ENCODE measurements around the gene EPO.
"Not testable (repeated sequence)": the region's sequence is repeated elsewhere in the genome, so short reads cannot be mapped to it uniquely, and the experiment has no call there.

The EPO gene

DNA sequence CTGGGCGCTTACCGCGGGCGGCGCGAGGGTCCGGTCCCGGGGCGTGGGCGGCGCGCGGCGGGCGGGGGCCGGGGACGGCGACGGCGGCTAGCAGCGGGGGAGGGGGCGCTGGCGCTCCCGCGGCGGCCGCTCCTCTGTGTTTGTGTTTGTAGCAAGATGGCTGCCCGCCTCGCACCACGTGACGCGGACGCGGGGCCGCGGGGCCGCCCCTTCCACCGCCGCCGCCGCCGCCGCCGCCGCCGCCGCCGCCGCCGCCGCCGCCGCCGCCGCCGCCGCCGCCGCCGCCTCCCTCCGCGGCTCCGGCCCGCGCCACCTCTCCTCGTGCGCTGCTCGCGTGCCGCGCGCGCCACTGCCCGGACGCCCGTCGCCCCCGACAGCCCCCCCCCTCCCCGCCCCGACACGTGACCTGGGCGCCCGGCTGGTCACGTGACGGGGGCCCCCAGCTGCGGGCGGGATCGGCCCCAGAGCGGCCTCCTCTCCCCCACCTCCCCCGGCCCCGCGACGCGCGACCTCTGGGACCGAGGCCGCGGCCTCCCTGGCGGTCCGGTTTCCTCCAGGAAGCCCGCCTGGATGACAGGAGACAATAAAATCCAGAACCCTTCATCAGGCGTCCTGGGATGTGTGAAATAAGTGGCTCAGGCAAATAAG, 26.0 kb upstream of the EPO start, which contains the start of gene GIGYF1:
Gene GIGYF1, minus strand, starts transcription at position 153 of the 648 bp plus-strand sequence. CDS start 6,012 bp downstream, outside the sequence.
- ATAC-seq: peak; percentile 5; the same call in 1 of the 3 replicates
- TF ChIP-seq, protein P1, sequence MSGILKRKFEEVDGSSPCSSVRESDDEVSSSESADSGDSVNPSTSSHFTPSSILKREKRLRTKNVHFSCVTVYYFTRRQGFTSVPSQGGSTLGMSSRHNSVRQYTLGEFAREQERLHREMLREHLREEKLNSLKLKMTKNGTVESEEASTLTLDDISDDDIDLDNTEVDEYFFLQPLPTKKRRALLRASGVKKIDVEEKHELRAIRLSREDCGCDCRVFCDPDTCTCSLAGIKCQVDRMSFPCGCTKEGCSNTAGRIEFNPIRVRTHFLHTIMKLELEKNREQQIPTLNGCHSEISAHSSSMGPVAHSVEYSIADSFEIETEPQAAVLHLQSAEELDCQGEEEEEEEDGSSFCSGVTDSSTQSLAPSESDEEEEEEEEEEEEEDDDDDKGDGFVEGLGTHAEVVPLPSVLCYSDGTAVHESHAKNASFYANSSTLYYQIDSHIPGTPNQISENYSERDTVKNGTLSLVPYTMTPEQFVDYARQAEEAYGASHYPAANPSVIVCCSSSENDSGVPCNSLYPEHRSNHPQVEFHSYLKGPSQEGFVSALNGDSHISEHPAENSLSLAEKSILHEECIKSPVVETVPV (CRISPR knock-in tag; IDR thresholded peaks at IDR 0.05): no peak

DNA sequence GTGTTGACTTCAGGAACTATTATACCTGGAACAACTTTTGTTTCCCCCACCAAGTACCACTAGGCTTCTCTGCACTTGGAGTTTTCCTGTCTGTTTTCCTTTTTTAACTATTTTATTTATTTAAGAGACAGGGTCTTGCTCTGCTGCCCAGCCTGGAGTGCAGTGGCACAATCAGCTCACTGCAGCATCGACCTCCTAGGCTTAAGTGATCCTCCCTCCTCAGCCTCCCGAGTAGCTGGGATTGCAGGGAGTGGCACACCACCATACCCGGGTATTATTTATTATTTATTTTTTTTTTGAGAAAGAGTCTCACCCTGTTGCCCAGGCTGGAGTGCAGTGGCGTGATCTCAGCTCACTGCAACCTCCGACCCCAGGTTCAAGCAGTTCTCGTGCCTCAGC, 24.1 kb upstream of the EPO start:
- TF ChIP-seq ZC3H10 (CRISPR knock-in tag; IDR thresholded peaks at IDR 0.05) (no peak), ZFP30 (CRISPR knock-in tag; IDR thresholded peaks at IDR 0.05) (no peak), BACH2 (CRISPR knock-in tag; IDR thresholded peaks at IDR 0.05; ENCODE audit: borderline replicate concordance) (no peak), TCF4 (CRISPR knock-in tag; IDR thresholded peaks at IDR 0.05; ENCODE audit: borderline replicate concordance) (no peak), PPARA (CRISPR knock-in tag; IDR thresholded peaks at IDR 0.05; ENCODE audit: borderline replicate concordance) (no peak), GLIS3 (CRISPR knock-in tag; IDR thresholded peaks at IDR 0.05) (no peak), ARNTL (CRISPR knock-in tag; IDR thresholded peaks at IDR 0.05; ENCODE audit: borderline replicate concordance, low read depth) (no peak), ESRRG (CRISPR knock-in tag; IDR thresholded peaks at IDR 0.05) (no peak), ZNF565 (CRISPR knock-in tag; conservative IDR thresholded peaks at IDR 0.05; ENCODE audit: low read depth) (no peak), ZNF70 (CRISPR knock-in tag; IDR thresholded peaks at IDR 0.05) (no peak), SNAI2 (CRISPR knock-in tag; IDR thresholded peaks at IDR 0.05) (no peak), OSR1 (CRISPR knock-in tag; IDR thresholded peaks at IDR 0.05) (no peak), CSDC2 (CRISPR knock-in tag; IDR thresholded peaks at IDR 0.05) (no peak)
- TF ChIP-seq, protein P2, sequence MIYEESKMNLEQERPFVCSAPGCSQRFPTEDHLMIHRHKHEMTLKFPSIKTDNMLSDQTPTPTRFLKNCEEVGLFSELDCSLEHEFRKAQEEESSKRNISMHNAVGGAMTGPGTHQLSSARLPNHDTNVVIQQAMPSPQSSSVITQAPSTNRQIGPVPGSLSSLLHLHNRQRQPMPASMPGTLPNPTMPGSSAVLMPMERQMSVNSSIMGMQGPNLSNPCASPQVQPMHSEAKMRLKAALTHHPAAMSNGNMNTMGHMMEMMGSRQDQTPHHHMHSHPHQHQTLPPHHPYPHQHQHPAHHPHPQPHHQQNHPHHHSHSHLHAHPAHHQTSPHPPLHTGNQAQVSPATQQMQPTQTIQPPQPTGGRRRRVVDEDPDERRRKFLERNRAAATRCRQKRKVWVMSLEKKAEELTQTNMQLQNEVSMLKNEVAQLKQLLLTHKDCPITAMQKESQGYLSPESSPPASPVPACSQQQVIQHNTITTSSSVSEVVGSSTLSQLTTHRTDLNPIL (CRISPR knock-in tag; IDR thresholded peaks at IDR 0.05; ENCODE audit: low read depth): no peak
- TF ChIP-seq, protein P3, sequence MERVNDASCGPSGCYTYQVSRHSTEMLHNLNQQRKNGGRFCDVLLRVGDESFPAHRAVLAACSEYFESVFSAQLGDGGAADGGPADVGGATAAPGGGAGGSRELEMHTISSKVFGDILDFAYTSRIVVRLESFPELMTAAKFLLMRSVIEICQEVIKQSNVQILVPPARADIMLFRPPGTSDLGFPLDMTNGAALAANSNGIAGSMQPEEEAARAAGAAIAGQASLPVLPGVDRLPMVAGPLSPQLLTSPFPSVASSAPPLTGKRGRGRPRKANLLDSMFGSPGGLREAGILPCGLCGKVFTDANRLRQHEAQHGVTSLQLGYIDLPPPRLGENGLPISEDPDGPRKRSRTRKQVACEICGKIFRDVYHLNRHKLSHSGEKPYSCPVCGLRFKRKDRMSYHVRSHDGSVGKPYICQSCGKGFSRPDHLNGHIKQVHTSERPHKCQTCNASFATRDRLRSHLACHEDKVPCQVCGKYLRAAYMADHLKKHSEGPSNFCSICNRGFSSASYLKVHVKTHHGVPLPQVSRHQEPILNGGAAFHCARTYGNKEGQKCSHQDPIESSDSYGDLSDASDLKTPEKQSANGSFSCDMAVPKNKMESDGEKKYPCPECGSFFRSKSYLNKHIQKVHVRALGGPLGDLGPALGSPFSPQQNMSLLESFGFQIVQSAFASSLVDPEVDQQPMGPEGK (CRISPR knock-in tag; IDR thresholded peaks at IDR 0.05; ENCODE audit: borderline replicate concordance): no peak
- TF ChIP-seq, protein P4, sequence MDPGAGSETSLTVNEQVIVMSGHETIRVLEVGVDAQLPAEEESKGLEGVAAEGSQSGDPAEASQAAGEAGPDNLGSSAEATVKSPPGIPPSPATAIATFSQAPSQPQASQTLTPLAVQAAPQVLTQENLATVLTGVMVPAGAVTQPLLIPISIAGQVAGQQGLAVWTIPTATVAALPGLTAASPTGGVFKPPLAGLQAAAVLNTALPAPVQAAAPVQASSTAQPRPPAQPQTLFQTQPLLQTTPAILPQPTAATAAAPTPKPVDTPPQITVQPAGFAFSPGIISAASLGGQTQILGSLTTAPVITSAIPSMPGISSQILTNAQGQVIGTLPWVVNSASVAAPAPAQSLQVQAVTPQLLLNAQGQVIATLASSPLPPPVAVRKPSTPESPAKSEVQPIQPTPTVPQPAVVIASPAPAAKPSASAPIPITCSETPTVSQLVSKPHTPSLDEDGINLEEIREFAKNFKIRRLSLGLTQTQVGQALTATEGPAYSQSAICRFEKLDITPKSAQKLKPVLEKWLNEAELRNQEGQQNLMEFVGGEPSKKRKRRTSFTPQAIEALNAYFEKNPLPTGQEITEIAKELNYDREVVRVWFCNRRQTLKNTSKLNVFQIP (CRISPR knock-in tag; IDR thresholded peaks at IDR 0.05; ENCODE audit: borderline replicate concordance, low read depth): no peak
- no peak for ATAC-seq

DNA sequence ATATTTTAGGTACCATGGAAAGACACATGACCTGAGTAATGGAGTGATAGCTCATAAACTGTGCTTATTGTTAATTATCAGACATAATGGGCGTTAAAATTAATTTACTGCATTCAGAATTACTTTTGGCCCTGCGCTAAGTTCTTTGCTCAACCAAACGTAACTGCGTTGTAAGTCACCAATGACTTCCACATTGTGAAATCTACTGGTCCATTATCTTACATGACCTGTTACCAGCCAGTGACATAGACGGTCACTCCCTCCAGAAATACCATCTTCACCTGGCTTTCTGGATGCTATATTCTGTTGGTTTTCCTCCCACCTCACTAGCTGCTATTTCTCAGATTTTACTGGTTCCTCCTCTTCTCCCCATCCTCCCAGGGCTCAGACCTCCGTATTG, 21.2 kb upstream of the EPO start:
- ATAC-seq: no peak
- TF ChIP-seq PPARA (CRISPR knock-in tag; IDR thresholded peaks at IDR 0.05; ENCODE audit: borderline replicate concordance): no peak
- TF ChIP-seq TOX (CRISPR knock-in tag; IDR thresholded peaks at IDR 0.05; ENCODE audit: borderline replicate concordance): no peak
- no peak for TF ChIP-seq ZFP3 (CRISPR knock-in tag; IDR thresholded peaks at IDR 0.05)
- TF ChIP-seq BACH2 (CRISPR knock-in tag; IDR thresholded peaks at IDR 0.05; ENCODE audit: borderline replicate concordance): no peak
- TF ChIP-seq TCF4 (CRISPR knock-in tag; IDR thresholded peaks at IDR 0.05; ENCODE audit: borderline replicate concordance): no peak
- no peak for TF ChIP-seq ESRRG (CRISPR knock-in tag; IDR thresholded peaks at IDR 0.05)
- TF ChIP-seq, protein P5, sequence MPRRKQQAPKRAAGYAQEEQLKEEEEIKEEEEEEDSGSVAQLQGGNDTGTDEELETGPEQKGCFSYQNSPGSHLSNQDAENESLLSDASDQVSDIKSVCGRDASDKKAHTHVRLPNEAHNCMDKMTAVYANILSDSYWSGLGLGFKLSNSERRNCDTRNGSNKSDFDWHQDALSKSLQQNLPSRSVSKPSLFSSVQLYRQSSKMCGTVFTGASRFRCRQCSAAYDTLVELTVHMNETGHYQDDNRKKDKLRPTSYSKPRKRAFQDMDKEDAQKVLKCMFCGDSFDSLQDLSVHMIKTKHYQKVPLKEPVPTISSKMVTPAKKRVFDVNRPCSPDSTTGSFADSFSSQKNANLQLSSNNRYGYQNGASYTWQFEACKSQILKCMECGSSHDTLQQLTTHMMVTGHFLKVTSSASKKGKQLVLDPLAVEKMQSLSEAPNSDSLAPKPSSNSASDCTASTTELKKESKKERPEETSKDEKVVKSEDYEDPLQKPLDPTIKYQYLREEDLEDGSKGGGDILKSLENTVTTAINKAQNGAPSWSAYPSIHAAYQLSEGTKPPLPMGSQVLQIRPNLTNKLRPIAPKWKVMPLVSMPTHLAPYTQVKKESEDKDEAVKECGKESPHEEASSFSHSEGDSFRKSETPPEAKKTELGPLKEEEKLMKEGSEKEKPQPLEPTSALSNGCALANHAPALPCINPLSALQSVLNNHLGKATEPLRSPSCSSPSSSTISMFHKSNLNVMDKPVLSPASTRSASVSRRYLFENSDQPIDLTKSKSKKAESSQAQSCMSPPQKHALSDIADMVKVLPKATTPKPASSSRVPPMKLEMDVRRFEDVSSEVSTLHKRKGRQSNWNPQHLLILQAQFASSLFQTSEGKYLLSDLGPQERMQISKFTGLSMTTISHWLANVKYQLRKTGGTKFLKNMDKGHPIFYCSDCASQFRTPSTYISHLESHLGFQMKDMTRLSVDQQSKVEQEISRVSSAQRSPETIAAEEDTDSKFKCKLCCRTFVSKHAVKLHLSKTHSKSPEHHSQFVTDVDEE (CRISPR knock-in tag; IDR thresholded peaks at IDR 0.05): no peak
- no peak for TF ChIP-seq ZNF8 (CRISPR knock-in tag; IDR thresholded peaks at IDR 0.05)
- TF ChIP-seq OSR1 (CRISPR knock-in tag; IDR thresholded peaks at IDR 0.05): no peak
- no peak for TF ChIP-seq RARB (CRISPR knock-in tag; IDR thresholded peaks at IDR 0.05)
- no peak for TF ChIP-seq GLIS3 (CRISPR knock-in tag; IDR thresholded peaks at IDR 0.05)
- TF ChIP-seq SNAI2 (CRISPR knock-in tag; IDR thresholded peaks at IDR 0.05): no peak

DNA sequence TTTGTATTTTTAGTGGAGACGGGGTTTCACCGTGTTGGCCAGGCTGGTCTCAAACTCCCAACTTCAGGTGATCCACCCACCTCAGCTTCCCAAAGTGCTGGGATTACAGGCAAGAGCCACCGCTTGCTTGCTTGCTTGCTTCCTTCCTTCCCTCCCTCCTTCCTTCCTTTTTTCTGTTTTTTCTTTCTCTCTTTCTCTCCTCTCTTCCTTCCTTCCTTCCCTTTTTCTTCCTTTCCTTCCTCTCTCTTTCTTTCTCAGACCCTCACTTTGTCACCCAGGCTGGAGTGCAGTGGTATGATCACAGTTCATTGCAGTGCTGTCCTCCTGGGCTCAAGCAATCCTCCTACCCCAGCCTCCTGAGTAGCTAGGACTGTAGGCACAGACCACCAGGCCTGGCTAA, 19.2 kb upstream of the EPO start:
- not testable (repeated sequence) for ATAC-seq

All from SK-N-SH treated with all-trans-retinoic acid at 6 μM for 48 hours (cell line).